IPS DF 6.9 (cell line): Measurements from ENCODE around the gene GRAMD4.

Source experiments
- DNase-seq: peaks from one replicate; pipeline ENCODE4 v3.0.0-alpha.2; 2013; ENCODE audit warnings: low read depth, low spot score
- H3K27ac ChIP-seq: one replicate; pipeline ENCODE4 v1.5.1; 2013; ENCODE audit warnings: low read length, control low read depth
- H3K27me3 ChIP-seq: 2 replicates; pipeline ENCODE4 v1.6.1; 2013; ENCODE audit warnings: mild to moderate bottlenecking, low read length; ENCODE audit not compliant: control insufficient read depth, insufficient read depth
- H3K36me3 ChIP-seq: 2 replicates; pipeline ENCODE4 v1.6.1; 2013; ENCODE audit warnings: low read length; ENCODE audit not compliant: control insufficient read depth, insufficient read depth
- H3K4me1 ChIP-seq: 2 replicates; pipeline ENCODE4 v1.6.1; 2013; ENCODE audit warnings: low read length; ENCODE audit not compliant: control insufficient read depth, insufficient read depth
- H3K4me3 ChIP-seq: 2 replicates; pipeline ENCODE4 v1.5.1; 2013; ENCODE audit warnings: mild to moderate bottlenecking, low read length
- H3K9me3 ChIP-seq: 2 replicates; pipeline ENCODE4 v1.6.1; 2013; ENCODE audit warnings: low read length, inconsistent platforms; ENCODE audit not compliant: control insufficient read depth, insufficient read depth
- WGBS: extraction: QIAGEN DNeasy Blood & Tissue Kit; methylation state at CpG from one replicate; pipeline ENCODE4 v1.1.7; 2013; ENCODE audit warnings: mixed read lengths, missing lambda C conversion rate; ENCODE audit not compliant: insufficient read length, insufficient coverage; 5-methylcytosine and 5-hydroxymethylcytosine counted together

Gene GRAMD4

DNA sequence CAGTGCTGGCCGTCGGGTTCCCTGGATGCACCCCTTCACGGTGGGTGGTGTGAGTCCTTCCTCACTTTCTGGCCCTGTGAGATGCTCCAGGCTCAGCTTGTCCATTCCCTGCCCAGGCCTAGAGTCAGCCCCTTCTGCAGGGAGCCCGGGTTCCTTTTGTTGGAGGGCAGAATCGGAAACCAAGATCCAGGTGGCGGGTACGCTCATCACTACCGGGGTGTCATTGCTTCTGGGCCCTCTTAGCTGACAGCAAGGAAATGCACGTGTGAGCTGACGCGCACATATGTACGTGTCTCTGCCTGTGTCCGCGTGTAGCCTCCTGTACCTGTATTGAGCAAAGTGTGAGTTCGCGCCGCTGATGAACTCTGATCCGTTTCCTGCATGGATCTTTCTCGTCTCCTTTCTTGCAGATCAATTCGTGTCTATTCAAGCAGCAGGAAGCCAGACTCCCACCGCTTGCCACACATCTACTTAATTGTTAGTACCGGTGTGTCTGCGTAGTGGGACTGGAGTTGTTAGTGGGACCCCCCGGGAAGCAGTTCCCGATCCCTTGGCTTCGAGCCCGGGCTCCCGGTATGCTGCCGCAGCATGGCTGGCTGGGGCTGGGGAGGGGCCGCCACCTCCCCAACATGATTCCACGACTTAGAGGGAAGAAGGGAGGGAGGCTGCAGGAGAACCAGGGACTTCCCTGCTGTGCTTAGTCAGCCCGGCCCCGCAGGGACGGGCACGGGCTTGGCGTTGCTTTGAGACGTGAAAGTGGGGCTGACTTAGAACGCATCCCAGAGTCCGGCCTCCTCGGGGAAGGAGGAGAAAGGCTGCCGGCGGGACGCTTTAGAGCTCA lies 35.9 kb upstream of the GRAMD4 start:
- H3K4me3 ChIP-seq, result no peak overlapping the region
- no peaks in the 10 kb centered on the region for H3K36me3 ChIP-seq
- no peaks in the 10 kb centered on the region for H3K9me3 ChIP-seq
- no peak overlapping the region for H3K27ac ChIP-seq
- peaks cover 9% of the 10 kb centered on the region for H3K4me1 ChIP-seq
- no CpG with 5 or more reads among the region's 43 CpGs for WGBS
- no peaks in the 10 kb centered on the region for H3K27me3 ChIP-seq
- no peak for DNase-seq

DNA sequence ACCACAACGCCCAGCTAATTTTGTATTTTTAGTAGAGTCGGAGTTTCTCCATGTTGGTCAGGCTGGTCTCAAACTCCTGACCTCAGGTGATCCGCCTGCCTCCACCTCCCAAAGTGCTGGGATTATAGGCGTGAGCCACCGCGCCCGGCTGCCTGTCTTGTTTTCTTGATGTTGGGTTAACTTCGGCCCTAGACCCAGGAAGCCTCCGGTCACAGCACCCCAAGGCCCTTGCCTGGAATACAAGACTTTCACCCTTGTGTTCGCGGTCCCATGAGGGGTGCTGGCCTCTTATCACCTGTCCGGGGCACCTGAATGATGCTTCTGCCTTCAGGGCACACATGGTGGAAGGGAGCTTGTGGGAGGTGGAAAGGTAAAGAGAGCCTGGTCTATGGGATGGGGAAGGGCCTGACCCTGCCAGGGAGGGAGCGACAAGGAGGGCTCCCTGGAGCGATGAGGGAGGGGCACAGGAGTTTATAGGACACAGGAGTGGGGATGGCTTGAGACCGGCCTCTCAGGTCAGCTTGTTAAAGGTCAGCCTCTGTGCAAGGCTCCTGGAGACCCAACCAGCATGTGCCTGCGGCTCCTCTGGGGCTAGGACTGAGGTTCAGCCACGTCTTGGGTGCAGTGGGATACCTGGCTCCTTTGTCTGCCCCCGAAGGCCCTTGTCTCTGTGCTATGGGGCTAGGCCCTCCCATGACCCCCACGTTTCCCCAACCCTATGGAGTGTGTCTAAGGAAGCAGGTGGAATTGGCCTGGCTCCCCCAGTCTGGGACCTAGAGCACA lies 34.7 kb upstream of the GRAMD4 start:
- WGBS, result no CpG with 5 or more reads among the region's 19 CpGs
- H3K4me1 ChIP-seq, result peaks cover 10% of the 10 kb centered on the region
- no peak for DNase-seq
- no peak overlapping the region for H3K4me3 ChIP-seq
- H3K36me3 ChIP-seq, result no peaks in the 10 kb centered on the region
- no peak overlapping the region for H3K27ac ChIP-seq
- H3K27me3 ChIP-seq, result no peaks in the 10 kb centered on the region
- H3K9me3 ChIP-seq, result no peaks in the 10 kb centered on the region

DNA sequence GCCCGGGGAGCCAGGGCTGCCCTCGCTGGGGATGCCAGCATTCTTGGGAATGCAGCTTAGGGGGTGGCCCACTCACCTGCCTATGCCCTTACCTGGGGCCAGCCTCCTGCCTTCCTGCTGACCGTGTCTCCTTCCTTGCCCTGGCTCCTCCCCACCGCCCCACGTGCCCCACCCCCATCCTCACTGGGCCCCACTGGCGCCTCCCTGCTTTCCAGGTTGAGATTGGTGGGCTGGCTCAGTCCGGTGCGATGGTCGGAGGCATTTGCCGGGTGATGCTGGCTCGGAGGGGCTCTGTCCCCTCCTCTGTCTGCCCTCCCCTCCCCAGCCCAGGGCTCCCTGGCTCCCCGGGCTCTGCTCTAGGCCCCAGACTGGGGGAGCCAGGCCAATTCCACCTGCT lies 34.1 kb upstream of the GRAMD4 start:
- Histone ChIP-seq H3K9me3 (no peaks in the 10 kb centered on the region), H3K27me3 (no peaks in the 10 kb centered on the region), H3K4me3 (no peak overlapping the region), H3K36me3 (no peaks in the 10 kb centered on the region), H3K27ac (no peak overlapping the region), H3K4me1 (peaks cover 10% of the 10 kb centered on the region)
- WGBS, result no CpG with 5 or more reads among the region's 12 CpGs
- DNase-seq, result no peak

DNA sequence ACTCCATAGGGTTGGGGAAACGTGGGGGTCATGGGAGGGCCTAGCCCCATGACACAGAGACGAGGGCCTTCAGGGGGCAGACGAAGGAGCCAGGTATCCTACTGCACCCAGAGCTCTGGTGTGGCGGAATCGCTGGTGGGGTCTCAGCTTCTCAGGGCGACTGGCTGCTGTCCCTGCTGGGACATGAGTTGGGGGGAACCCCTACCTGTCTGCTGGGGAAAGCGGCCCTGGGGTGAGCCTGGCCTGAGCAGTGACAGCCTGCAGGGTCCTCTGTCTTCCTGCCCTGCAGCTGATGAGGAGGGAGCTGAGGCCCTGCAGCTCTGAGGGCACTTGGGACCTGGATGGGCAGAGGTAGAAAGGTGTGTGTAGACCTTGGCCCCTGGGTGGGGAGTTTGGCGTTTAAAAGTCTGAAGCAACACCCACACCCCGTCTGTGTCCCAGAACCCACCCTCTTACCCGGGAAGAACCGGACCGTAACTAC lies 33.6 kb upstream of the GRAMD4 start:
- WGBS, result no CpG with 5 or more reads among the region's 12 CpGs
- Histone ChIP-seq H3K9me3 (no peaks in the 10 kb centered on the region), H3K4me3 (no peak overlapping the region), H3K36me3 (no peaks in the 10 kb centered on the region), H3K4me1 (peaks cover 10% of the 10 kb centered on the region), H3K27me3 (no peaks in the 10 kb centered on the region), H3K27ac (no peak overlapping the region)
- no peak for DNase-seq

DNA sequence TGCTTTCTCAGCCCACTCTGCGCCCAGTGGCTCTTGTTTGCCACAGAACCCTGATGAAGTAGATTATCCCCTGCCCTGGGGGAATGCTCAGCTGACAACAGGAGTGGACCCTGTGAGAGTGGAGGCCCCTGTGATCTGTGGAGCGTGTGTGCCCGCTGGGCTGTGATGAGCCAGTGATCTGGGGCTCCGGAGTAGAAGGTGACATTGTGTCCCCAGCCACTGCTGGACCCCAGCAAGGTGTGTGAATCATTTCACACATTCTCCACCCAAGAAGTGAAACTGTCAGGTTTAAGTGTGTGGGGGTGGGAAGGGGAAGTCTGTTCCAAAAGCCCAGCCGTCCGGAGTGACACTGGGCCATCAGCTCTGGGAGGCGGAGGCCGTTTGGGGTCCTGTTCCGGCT lies 33.1 kb upstream of the GRAMD4 start:
- no CpG with 5 or more reads among the region's 9 CpGs for WGBS
- H3K4me1 ChIP-seq, result peaks cover 10% of the 10 kb centered on the region
- H3K27me3 ChIP-seq, result no peaks in the 10 kb centered on the region
- no peak overlapping the region for H3K4me3 ChIP-seq
- no peaks in the 10 kb centered on the region for H3K9me3 ChIP-seq
- no peaks in the 10 kb centered on the region for H3K36me3 ChIP-seq
- H3K27ac ChIP-seq, result no peak overlapping the region
- DNase-seq, result no peak

DNA sequence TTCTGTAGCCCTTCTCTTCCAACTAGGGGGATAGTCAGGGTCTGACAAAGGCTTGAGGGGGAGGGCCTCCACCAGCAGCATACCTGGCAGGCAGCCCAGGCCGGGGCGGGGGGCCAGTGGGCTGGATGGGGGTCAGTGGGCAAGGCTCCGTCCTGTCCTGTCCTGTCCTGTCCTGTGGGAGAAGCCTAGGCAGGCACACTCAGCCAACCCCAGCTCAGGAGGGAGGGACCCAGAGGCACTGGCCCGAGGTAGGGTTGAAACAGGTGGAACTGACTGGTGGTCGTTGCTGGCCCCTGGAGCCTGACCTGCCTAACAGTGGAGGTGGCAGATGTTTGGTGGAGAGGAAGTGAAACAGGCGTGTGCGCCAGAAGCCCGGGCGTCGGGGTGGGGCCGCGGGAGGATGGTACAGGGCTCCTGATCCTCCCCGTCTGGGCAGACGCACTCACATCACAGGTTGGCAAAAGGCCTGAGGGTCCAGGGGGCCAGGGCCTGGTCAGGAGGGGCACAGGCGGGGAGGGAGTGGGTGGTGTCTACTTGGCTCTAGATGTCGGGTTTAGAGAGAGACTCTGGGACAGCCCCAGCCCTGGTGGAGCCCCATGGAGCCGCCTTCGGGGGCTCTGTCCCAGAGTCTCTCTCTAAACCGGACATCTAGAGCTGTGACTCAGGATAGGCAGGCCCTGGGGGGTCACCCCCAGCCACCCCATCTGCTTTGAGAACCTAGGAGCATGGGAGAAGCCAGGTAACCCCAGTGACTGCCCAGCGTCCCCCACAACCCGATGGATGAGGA lies 32.5 kb upstream of the GRAMD4 start:
- no CpG with 5 or more reads among the region's 21 CpGs for WGBS

DNA sequence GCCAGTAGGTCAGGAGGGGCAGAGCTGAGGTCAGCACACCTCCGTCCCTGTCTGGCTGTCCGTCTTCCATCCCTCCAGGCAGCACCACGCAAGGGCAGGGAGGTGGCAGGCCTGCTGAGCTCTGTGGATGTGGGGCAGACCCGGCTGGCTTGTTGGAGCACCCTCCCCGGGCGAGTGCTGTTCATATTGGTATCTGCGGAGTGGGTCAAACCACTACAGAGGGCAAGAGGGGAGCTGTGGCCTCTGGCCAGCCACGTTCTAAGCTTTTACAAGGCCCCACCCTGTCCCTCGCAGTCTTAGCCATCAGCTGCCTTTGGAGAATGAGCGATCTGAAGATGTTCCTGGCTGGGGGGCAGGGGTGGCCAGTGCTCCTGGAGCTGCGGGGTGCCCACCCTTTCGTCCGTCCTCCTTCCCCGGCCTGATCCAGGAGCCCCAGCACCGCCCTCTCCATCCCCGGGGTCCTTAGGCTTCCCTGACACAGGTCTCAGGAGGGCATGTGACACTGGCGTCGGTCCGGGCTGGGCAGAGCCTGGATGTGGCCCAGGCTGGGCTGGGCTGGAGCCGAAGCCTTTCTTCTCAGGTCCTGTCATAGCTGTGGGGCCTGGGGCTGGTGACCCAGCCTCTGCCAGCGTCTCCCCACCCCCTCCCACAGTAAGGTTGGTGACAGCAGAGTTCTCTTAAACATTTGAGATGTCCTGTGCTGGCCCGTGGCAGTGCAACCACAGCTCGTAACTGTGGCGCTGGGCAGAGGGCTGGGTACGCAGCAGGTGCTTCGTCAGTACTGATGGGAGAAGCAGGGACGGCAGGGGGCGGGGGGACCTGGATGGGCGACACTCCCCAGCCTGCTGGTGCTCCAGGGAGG lies 31.7 kb upstream of the GRAMD4 start:
- no peaks in the 10 kb centered on the region for H3K36me3 ChIP-seq
- no peak for DNase-seq
- WGBS, result no CpG with 5 or more reads among the region's 29 CpGs
- no peaks in the 10 kb centered on the region for H3K27me3 ChIP-seq
- peaks cover 10% of the 10 kb centered on the region for H3K4me1 ChIP-seq
- no peaks in the 10 kb centered on the region for H3K9me3 ChIP-seq
- H3K4me3 ChIP-seq, result no peak overlapping the region
- no peak overlapping the region for H3K27ac ChIP-seq

More for the DNA sequence above, 32.5 kb upstream of the GRAMD4 start:
- H3K27me3 ChIP-seq, result no peaks in the 10 kb centered on the region
- H3K36me3 ChIP-seq, result no peaks in the 10 kb centered on the region
- DNase-seq, result no peak
- H3K27ac ChIP-seq, result no peak overlapping the region
- H3K9me3 ChIP-seq, result no peaks in the 10 kb centered on the region
- no peak overlapping the region for H3K4me3 ChIP-seq
- peaks cover 10% of the 10 kb centered on the region for H3K4me1 ChIP-seq

DNA sequence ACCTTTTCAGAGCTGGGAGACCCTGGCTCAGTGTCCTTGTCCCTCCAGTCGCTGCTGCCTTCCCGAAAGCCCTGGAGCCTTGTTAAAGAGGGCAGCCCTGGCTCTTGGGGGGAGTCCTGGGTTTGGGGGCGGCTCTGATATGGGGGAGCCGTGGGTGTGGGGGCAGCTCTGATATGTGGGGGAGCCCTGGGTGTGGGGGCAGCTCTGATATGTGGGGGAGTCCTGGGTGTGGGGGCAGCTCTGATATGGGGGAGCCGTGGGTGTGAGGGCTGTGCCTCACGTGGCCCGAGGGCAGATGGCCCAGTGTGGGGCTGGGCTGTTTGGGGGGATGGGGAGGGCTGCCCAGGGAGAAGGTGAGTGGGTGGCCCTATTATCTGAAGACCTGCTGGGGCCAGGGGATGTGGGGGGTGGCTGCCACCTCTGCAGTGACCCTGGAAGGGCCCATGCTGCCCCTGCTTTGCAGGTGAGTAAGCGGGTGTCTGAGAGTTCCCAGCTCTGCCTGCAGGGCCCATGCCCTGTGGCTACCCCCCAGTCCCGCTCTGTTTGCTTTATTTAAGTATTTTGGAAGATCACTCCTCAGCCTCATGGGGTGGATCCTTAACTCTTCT lies 30.9 kb upstream of the GRAMD4 start:
- DNase-seq, result no peak
- Histone ChIP-seq H3K36me3 (no peaks in the 10 kb centered on the region), H3K4me3 (no peak overlapping the region), H3K4me1 (peaks cover 8% of the 10 kb centered on the region), H3K27me3 (no peaks in the 10 kb centered on the region), H3K27ac (no peak overlapping the region), H3K9me3 (no peaks in the 10 kb centered on the region)
- WGBS, result no CpG with 5 or more reads among the region's 9 CpGs

DNA sequence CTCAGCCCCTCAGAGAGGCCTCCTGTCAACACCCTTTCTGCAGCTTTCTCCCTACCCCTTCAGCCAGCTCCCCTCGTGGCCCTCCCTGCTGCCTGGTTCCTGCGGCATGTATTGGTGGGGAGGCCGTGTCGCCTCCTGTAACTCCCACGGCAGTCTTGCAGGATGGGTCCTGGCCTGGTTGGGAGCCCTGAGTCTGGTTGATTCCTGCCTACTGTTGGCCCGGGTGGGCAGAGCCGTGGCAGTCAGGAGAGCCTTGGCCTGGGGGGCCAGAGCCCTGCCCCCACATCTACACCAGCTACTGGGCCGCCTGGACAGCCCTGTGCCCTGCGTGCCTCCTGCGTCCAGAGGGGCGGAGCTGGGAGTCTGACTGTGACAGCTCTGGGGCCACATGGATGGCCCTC lies 30.3 kb upstream of the GRAMD4 start:
- no peak for DNase-seq
- Histone ChIP-seq H3K4me1 (peaks cover 5% of the 10 kb centered on the region; the same call in 1 of the 2 replicates), H3K27me3 (no peaks in the 10 kb centered on the region), H3K9me3 (no peaks in the 10 kb centered on the region), H3K27ac (no peak overlapping the region), H3K36me3 (no peaks in the 10 kb centered on the region), H3K4me3 (no peak overlapping the region)
- no CpG with 5 or more reads among the region's 11 CpGs for WGBS
